HCT116 (cell line): ENCODE measurements around the gene CLEC4G. TPM values are rescaled to one million over a fixed set of nuclear protein-coding genes. Genes with fewer than 3 reads are reported as not detected.

ENCODE experiments used
- ATAC-seq: fragments of 200-7000 bp; cut with Tn5 transposase; 2 replicates; pipeline ENCODE4 v1.9.1; 2020; ENCODE audit warnings: mild to moderate bottlenecking, moderate library complexity
- BruUV-seq: library from RNA; stranded (reverse); fragments of 400-500 nt; replicated peaks from 2 replicates; lab custom pipeline; 2021; lab: Mats Ljungman, UMichigan
- CTCF ChIA-PET: fragments of 300-600 bp; sonication (Branson Sonifier 250); formaldehyde crosslinking; loops from one replicate; lab custom pipeline; 2021; ENCODE audit warnings: antibody characterized with exemption; lab: Charles Lee
- POLR2A ChIA-PET: fragments of 300-600, 350-600 bp; sonication (Branson Sonifier 250); formaldehyde crosslinking; loops from one replicate; lab custom pipeline; 2021; ENCODE audit warnings: antibody characterized with exemption; lab: Charles Lee
- RAD21 ChIA-PET, 2 experiments: fragments of 300-600 bp; sonication (Branson Sonifier 250); formaldehyde crosslinking; loops; one replicate each; lab custom pipeline; 2023; ENCODE audit warnings: low total read pairs in 2 of 2; ENCODE audit not compliant: uncharacterized antibody in 2 of 2, unreplicated experiment in 2 of 2, low non-redundant PET in 1 of 2; lab: Charles Lee
- DNase-seq: peaks from one replicate; pipeline ENCODE4 v3.0.0-alpha.2; 2010; ENCODE audit warnings: low read depth, low spot score
- H2AFZ ChIP-seq: fragments of 200-600 bp; shearing (Covaris generic), sonication (generic); 2 replicates; pipeline ENCODE4 v1.6.1; 2017; ENCODE audit warnings: low read depth, mixed run types, mixed read lengths, antibody characterized with exemption, low read length; ENCODE audit not compliant: poor library complexity, severe bottlenecking
- H3K27ac ChIP-seq: 2 replicates; pipeline ENCODE4 v1.5.1; 2012; ENCODE audit warnings: low read depth, low read length
- H3K27me3 ChIP-seq: fragments of 200-600 bp; sonication (generic); 2 replicates; pipeline ENCODE4 v1.6.1; 2016; ENCODE audit warnings: mixed run types, low read length, mixed read lengths; ENCODE audit not compliant: insufficient read depth
- H3K36me3 ChIP-seq, 2 experiments: fragments of 200-500 bp in 1 of 2; fragments of 200-600 bp in 1 of 2; sonication (Bioruptor generic) in 1 of 2; sonication (generic) in 1 of 2; 2 replicates each; pipeline versions ENCODE4 v1.5.1 to v1.6.1; 2014 to 2016; ENCODE audit warnings: low read length in 2 of 2, inconsistent platforms in 1 of 2, mixed read lengths in 1 of 2, mixed run types in 1 of 2; ENCODE audit not compliant: insufficient read depth in 2 of 2, control insufficient read depth in 1 of 2
- H3K4me1 ChIP-seq, 2 experiments: fragments of 200-600 bp in 1 of 2; sonication (generic) in 1 of 2; 2 replicates each; pipeline versions ENCODE4 v1.5.1 to v1.6.1; 2012 to 2017; ENCODE audit warnings: low read length in 2 of 2, inconsistent platforms in 1 of 2, mild to moderate bottlenecking in 1 of 2, mixed read lengths in 1 of 2, mixed run types in 1 of 2, moderate library complexity in 1 of 2; ENCODE audit not compliant: insufficient read depth in 2 of 2, control insufficient read depth in 1 of 2
- H3K4me2 ChIP-seq: fragments of 200-600 bp; sonication (generic); 2 replicates; pipeline ENCODE4 v1.6.1; 2017; ENCODE audit warnings: mixed run types, low read length, mixed read lengths
- H3K4me3 ChIP-seq, 2 experiments: fragments of 200-600 bp in 1 of 2; sonication (generic) in 1 of 2; replicated peaks in 1 of 2; 2 replicates each; pipeline ENCODE4 v1.5.1; 2011 to 2016; ENCODE audit warnings: low read length in 2 of 2, control low read depth in 1 of 2, low read depth in 1 of 2, mild to moderate bottlenecking in 1 of 2, mixed read lengths in 1 of 2, mixed run types in 1 of 2
- H3K79me2 ChIP-seq: fragments of 200-600 bp; sonication (generic); 2 replicates; pipeline ENCODE4 v1.6.1; 2017; ENCODE audit warnings: mild to moderate bottlenecking, mixed run types, low read length, moderate library complexity, mixed read lengths; ENCODE audit not compliant: insufficient read depth
- H3K9ac ChIP-seq: fragments of 200-600 bp; sonication (generic); 2 replicates; pipeline ENCODE4 v1.6.1; 2016; ENCODE audit warnings: low read length, mixed read lengths
- H3K9me2 ChIP-seq: fragments of 200-600 bp; sonication (generic), shearing (Covaris generic); 2 replicates; pipeline ENCODE4 v1.6.1; 2017; ENCODE audit warnings: mixed run types, mild to moderate bottlenecking, moderate library complexity; ENCODE audit not compliant: insufficient read depth
- H3K9me3 ChIP-seq, 2 experiments: fragments of 200-500 bp in 1 of 2; fragments of 200-600 bp in 1 of 2; sonication (Bioruptor generic) in 1 of 2; sonication (generic) in 1 of 2; 2 replicates each; pipeline ENCODE4 v1.6.1; 2014 to 2017; ENCODE audit warnings: low read length in 2 of 2, mixed read lengths in 2 of 2, inconsistent platforms in 1 of 2, low read depth in 1 of 2, mild to moderate bottlenecking in 1 of 2, mixed run types in 1 of 2, moderate library complexity in 1 of 2; ENCODE audit not compliant: control insufficient read depth in 1 of 2, insufficient read depth in 1 of 2
- H4K20me1 ChIP-seq: fragments of 200-600 bp; sonication (generic), shearing (Covaris generic); 2 replicates; pipeline ENCODE4 v1.6.1; 2017; ENCODE audit warnings: mixed run types, mild to moderate bottlenecking, moderate library complexity; ENCODE audit not compliant: insufficient read depth
- CBX3 ChIP-seq: IDR thresholded peaks from 2 replicates; pipeline ENCODE4 v1.6.1; 2012; ENCODE audit warnings: low read depth
- CEBPB ChIP-seq: IDR thresholded peaks from 2 replicates; pipeline ENCODE4 v1.6.1; 2012; ENCODE audit warnings: low read depth
- ELF1 ChIP-seq: IDR thresholded peaks from 2 replicates; pipeline ENCODE4 v1.6.1; 2012; ENCODE audit warnings: low read depth, borderline replicate concordance
- EZH2 ChIP-seq: fragments of 200-600 bp; sonication (generic); IDR thresholded peaks from 2 replicates; pipeline ENCODE4 v1.6.1; 2017; ENCODE audit warnings: antibody characterized with exemption, mixed run types
- EZH2phosphoT487 ChIP-seq: fragments of 200-600 bp; IDR thresholded peaks from 2 replicates; pipeline ENCODE4 v1.6.1; 2018; ENCODE audit warnings: antibody characterized with exemption, borderline replicate concordance
- JUND ChIP-seq: IDR thresholded peaks from 2 replicates; pipeline ENCODE4 v1.6.1; 2012
- SIN3A ChIP-seq: IDR thresholded peaks from 2 replicates; pipeline ENCODE4 v1.6.1; 2012; ENCODE audit warnings: low read depth
- SP1 ChIP-seq: IDR thresholded peaks from 2 replicates; pipeline ENCODE4 v1.6.1; 2012; ENCODE audit warnings: low read depth
- SRF ChIP-seq: IDR thresholded peaks from 2 replicates; pipeline ENCODE4 v1.6.1; 2012; ENCODE audit warnings: low read depth
- TCF7L2 ChIP-seq: IDR thresholded peaks from 2 replicates; pipeline ENCODE4 v1.7.0; 2011; ENCODE audit warnings: borderline replicate concordance, inconsistent platforms; ENCODE audit not compliant: insufficient read depth, insufficient read length; ENCODE audit errors: extremely low read depth
- YY1 ChIP-seq: IDR thresholded peaks from 2 replicates; pipeline ENCODE4 v1.6.1; 2011; ENCODE audit warnings: low read length, low read depth, moderate library complexity, mild to moderate bottlenecking; ENCODE audit not compliant: insufficient replicate concordance; ENCODE audit errors: extremely low read depth
- ZFX ChIP-seq: fragments of 450-650 bp; IDR thresholded peaks from 2 replicates; pipeline ENCODE4 v1.6.1; 2017
- ZNF274 ChIP-seq: fragments of 200-500 bp; sonication (Bioruptor generic); IDR thresholded peaks from 2 replicates; pipeline ENCODE4 v1.6.1; 2014; ENCODE audit warnings: mild to moderate bottlenecking, low read depth, low read length, inconsistent platforms
- intact Hi-C: fragments of 100-400 bp; cut with micrococcal nuclease; formaldehyde crosslinking; loops from 2 replicates; pipeline ENCODE4 v1.10.0; 2022
- total RNA-seq: library from RNA; stranded (reverse); gene quantifications from one replicate; pipeline ENCODE4 v1.2.1, GENCODE V29; 2021; ENCODE audit not compliant: unreplicated experiment
- TF ChIP-seq, protein P1 (sequence below): IDR thresholded peaks from 2 replicates; pipeline ENCODE4 v1.6.1; 2012
- TF ChIP-seq, protein P2 (sequence below): IDR thresholded peaks from 2 replicates; pipeline ENCODE4 v1.6.1; 2011; ENCODE audit warnings: mild to moderate bottlenecking, low read length, moderate library complexity; ENCODE audit not compliant: insufficient replicate concordance; ENCODE audit errors: extremely low read depth
- TF ChIP-seq, protein P3 (sequence below): IDR thresholded peaks from 2 replicates; pipeline ENCODE4 v1.6.1; 2012
- TF ChIP-seq, protein P4 (sequence below): IDR thresholded peaks from 2 replicates; pipeline ENCODE4 v1.6.1; 2012; ENCODE audit warnings: low read depth
- TF ChIP-seq, protein P5 (sequence below), 3 experiments: fragments of 200-600 bp in 1 of 3; sonication (generic) in 1 of 3; IDR thresholded peaks in 2 of 3; conservative IDR thresholded peaks in 1 of 3; 2 replicates each; pipeline ENCODE4 v1.5.1; 2012 to 2017; ENCODE audit warnings: low read depth in 2 of 3, low read length in 2 of 3, antibody characterized with exemption in 1 of 3, borderline replicate concordance in 1 of 3, control low read depth in 1 of 3, mild to moderate bottlenecking in 1 of 3, mixed read lengths in 1 of 3, mixed run types in 1 of 3, moderate library complexity in 1 of 3; ENCODE audit not compliant: insufficient read depth in 1 of 3

The CLEC4G gene
- total RNA-seq, 1 experiment from 2014 or later, result not detected

DNA sequence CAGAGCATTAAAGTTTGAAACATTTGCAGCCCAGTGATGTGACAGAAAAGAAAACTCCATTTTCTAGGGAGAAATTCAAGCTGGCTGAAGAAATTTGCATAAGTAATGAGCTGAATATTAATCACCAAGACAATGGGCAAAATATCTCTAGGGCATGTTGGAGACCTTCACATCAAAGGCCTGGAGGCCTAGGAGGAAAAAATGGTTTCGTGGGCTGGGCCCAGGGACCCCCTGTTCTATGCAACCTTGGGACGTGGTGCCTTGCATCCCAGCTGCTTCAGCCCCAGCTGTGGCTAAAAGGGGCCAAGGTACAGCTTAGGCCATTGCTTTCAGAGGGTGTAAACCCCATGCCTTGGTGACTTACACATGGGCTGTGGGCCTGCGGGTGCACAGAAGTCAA, 25.4 kb upstream of the CLEC4G start:
- Histone ChIP-seq H3K79me2 (no peaks in the 10 kb centered on the region), H3K4me2 (no peak overlapping the region), H3K27me3 (no peaks in the 10 kb centered on the region), H3K4me1 (no peaks in the 10 kb centered on the region), H3K4me3 (no peak overlapping the region), H3K27ac (no peak overlapping the region), H2AFZ (no peak overlapping the region), H3K9me2 (no peaks in the 10 kb centered on the region), H3K36me3 (no peaks in the 10 kb centered on the region), H4K20me1 (no peaks in the 10 kb centered on the region), H3K9ac (no peak overlapping the region), H3K9me3 (peaks cover 12 to 17% of the 10 kb centered on the region in 2 experiments; a peak in 2 of 4 replicates)
- intact Hi-C loops, result no loop called here
- no peak for ATAC-seq
- TF ChIP-seq ZFX (no peak), SIN3A (no peak), CBX3 (no peak), CEBPB (no peak), ELF1 (no peak), TCF7L2 (no peak), YY1 (no peak), SP1 (no peak), JUND (no peak), EZH2 (no peak), EZH2phosphoT487 (no peak), ZNF274 (no peak), SRF (no peak)
- TF ChIP-seq, protein P1, sequence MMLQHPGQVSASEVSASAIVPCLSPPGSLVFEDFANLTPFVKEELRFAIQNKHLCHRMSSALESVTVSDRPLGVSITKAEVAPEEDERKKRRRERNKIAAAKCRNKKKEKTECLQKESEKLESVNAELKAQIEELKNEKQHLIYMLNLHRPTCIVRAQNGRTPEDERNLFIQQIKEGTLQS, result no peak
- TF ChIP-seq, protein P2, sequence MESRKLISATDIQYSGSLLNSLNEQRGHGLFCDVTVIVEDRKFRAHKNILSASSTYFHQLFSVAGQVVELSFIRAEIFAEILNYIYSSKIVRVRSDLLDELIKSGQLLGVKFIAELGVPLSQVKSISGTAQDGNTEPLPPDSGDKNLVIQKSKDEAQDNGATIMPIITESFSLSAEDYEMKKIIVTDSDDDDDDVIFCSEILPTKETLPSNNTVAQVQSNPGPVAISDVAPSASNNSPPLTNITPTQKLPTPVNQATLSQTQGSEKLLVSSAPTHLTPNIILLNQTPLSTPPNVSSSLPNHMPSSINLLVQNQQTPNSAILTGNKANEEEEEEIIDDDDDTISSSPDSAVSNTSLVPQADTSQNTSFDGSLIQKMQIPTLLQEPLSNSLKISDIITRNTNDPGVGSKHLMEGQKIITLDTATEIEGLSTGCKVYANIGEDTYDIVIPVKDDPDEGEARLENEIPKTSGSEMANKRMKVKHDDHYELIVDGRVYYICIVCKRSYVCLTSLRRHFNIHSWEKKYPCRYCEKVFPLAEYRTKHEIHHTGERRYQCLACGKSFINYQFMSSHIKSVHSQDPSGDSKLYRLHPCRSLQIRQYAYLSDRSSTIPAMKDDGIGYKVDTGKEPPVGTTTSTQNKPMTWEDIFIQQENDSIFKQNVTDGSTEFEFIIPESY, result no peak
- TF ChIP-seq, protein P3, sequence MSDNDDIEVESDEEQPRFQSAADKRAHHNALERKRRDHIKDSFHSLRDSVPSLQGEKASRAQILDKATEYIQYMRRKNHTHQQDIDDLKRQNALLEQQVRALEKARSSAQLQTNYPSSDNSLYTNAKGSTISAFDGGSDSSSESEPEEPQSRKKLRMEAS, result no peak
- TF ChIP-seq, protein P4, sequence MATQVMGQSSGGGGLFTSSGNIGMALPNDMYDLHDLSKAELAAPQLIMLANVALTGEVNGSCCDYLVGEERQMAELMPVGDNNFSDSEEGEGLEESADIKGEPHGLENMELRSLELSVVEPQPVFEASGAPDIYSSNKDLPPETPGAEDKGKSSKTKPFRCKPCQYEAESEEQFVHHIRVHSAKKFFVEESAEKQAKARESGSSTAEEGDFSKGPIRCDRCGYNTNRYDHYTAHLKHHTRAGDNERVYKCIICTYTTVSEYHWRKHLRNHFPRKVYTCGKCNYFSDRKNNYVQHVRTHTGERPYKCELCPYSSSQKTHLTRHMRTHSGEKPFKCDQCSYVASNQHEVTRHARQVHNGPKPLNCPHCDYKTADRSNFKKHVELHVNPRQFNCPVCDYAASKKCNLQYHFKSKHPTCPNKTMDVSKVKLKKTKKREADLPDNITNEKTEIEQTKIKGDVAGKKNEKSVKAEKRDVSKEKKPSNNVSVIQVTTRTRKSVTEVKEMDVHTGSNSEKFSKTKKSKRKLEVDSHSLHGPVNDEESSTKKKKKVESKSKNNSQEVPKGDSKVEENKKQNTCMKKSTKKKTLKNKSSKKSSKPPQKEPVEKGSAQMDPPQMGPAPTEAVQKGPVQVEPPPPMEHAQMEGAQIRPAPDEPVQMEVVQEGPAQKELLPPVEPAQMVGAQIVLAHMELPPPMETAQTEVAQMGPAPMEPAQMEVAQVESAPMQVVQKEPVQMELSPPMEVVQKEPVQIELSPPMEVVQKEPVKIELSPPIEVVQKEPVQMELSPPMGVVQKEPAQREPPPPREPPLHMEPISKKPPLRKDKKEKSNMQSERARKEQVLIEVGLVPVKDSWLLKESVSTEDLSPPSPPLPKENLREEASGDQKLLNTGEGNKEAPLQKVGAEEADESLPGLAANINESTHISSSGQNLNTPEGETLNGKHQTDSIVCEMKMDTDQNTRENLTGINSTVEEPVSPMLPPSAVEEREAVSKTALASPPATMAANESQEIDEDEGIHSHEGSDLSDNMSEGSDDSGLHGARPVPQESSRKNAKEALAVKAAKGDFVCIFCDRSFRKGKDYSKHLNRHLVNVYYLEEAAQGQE, result no peak
- TF ChIP-seq, protein P5, sequence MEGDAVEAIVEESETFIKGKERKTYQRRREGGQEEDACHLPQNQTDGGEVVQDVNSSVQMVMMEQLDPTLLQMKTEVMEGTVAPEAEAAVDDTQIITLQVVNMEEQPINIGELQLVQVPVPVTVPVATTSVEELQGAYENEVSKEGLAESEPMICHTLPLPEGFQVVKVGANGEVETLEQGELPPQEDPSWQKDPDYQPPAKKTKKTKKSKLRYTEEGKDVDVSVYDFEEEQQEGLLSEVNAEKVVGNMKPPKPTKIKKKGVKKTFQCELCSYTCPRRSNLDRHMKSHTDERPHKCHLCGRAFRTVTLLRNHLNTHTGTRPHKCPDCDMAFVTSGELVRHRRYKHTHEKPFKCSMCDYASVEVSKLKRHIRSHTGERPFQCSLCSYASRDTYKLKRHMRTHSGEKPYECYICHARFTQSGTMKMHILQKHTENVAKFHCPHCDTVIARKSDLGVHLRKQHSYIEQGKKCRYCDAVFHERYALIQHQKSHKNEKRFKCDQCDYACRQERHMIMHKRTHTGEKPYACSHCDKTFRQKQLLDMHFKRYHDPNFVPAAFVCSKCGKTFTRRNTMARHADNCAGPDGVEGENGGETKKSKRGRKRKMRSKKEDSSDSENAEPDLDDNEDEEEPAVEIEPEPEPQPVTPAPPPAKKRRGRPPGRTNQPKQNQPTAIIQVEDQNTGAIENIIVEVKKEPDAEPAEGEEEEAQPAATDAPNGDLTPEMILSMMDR (IDR thresholded peaks at IDR 0.05 in 2 of 3, conservative IDR thresholded peaks at IDR 0.05 in 1 of 3; ENCODE audit: borderline replicate concordance in 1 of 3, insufficient read depth in 1 of 3, low read depth in 2 of 3, low read length in 2 of 3), result no peak
- ChIA-PET CTCF (no interaction called here), RAD21 (no interaction called here), POLR2A (no interaction called here)
- no peak for DNase-seq
- no TSS peak for BruUV-seq
